Activated CD4-positive, alpha-beta T cell treated with anti-CD3 and anti-CD28 coated beads for 1 hour (primary cell): ENCODE measurements around the gene LRAT.
"Not testable (repeated sequence)": the region's sequence is repeated elsewhere in the genome, so short reads cannot be mapped to it uniquely, and the experiment has no call there.

Source experiments
- DNase-seq: peaks from one replicate; pipeline ENCODE4 v3.0.0-alpha.2; 2020

Gene LRAT

GRCh38 chr4:154743683-154744340, at the start of gene LRAT:
TSS of gene LRAT (plus strand) at chr4:154744000. CDS start at chr4:154744327, 327 bp downstream.
- no peak for DNase-seq

GRCh38 chr4:154707877-154708276, 35.9 kb upstream of the LRAT start:
- no peak for DNase-seq

GRCh38 chr4:154709550-154709949, 34.2 kb upstream of the LRAT start:
- DNase-seq = no peak

- no peak for DNase-seq
These were observed 32.3 kb upstream of the LRAT start for GRCh38 chr4:154711522-154711921.

- DNase-seq = no peak
These were observed 29.3 kb upstream of the LRAT start for GRCh38 chr4:154714339-154715040.

DNA sequence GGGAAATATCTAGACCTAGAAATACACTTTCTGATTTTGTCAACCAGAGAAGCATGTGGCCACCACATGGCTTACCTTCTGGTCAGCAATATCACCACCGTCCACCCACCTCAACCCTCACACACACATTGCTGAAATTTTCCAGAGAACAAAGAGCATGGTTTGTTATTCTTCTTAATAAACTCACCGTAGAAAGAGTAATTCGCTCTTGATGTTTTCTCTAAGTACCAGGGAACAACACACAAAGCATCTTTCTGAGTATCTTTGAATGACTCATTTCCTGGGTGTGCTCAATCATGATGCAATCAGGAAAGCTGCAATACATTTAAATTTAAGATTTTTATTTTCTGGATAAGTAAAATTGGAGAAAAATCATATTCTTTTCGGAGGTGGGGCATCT, 24.7 kb upstream of the LRAT start:
- no peak for DNase-seq

- DNase-seq = no peak
These were observed 23.7 kb upstream of the LRAT start for GRCh38 chr4:154720123-154720522.

DNA sequence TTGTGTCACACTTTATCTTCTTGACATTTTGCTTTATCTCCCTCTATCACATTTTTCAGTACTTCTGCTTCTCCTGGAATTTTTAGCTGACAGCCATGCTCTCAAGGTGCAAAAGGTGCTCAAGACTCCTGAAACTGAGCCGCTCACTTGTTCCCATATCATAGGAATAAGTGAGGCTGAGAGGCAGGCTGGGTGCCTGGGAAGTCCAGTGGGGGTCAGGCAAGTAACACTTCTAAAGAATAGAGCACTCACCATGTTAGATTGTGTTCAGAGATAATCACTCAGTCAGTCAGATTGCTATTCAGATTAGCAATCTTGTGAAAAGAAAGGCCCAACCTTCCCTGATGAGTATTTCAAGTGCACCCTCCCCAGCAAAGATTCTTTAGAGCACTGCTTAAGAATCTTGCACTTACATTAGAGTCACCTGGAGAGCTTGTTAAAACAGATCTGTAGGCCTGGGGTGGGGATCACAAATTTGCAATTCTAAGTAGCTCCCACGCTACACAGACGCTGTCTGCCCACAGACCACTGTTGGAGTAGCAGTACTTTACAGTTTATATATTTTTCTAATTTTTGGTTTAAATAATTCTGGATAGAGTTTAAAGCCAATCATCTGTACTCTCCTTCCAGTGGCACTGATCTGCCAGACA, 23.1 kb upstream of the LRAT start:
- no peak for DNase-seq

GRCh38 chr4:154722262-154722661, 21.5 kb upstream of the LRAT start:
- no peak for DNase-seq

- DNase-seq = not testable (repeated sequence)
These were observed 20.2 kb upstream of the LRAT start for GRCh38 chr4:154723601-154724000.

DNA sequence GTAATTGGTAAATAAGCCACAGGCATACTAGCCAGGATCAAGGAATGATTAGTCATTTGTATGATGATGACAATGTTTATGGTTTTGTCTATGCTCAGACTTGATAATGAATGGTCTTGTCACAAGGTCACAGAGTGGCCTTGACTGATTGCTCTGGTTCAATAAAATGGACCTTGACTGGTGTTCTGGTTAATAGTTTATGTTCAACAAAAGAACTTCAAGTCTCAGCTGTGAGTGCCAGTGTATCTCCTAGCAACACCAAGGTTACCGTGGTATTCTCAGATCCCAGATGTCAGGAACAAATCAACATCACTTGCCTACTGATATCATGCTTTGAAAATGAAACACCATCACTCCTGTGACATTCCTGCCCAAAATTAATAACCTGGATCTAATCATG, 16.3 kb upstream of the LRAT start:
- DNase-seq = no peak

DNA sequence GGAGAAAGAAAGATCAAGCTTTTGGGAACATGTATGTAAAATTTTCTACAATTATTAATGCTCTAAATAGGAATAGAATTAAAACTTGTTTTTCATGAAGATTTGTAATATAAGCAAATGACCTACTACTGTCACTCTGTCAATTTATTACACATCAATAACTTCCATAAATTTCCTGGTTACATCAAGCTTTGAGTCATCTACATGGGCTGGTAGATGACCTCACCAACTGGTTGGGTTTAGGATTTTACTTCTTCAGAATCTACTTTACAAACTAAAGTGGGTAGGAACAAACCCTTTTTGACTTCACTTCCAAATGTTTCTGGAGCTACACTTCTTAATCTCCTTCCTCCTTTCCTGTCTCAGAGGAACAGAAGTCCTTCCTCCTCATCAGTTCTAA, 12.0 kb upstream of the LRAT start:
- DNase-seq = no peak

DNA sequence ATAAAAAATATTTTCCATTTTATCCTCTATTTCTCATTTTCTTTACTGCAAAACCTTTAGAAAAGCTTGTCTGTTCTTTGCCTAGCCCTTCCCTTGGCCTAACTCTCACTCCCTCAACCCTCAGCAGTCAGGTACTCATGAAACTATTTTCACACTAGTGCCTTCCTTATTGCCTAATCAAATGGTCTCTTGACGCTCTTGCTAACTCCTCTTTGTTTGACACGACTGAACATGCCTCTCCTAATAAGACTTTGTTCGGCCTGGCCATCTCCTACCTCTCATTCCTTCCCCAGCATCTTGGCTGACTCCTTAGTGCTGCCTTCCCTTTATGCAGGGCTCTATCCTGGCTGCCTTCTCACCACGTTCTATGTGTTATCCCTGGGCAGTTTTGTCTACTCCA, 11.1 kb upstream of the LRAT start:
- no peak for DNase-seq

DNA sequence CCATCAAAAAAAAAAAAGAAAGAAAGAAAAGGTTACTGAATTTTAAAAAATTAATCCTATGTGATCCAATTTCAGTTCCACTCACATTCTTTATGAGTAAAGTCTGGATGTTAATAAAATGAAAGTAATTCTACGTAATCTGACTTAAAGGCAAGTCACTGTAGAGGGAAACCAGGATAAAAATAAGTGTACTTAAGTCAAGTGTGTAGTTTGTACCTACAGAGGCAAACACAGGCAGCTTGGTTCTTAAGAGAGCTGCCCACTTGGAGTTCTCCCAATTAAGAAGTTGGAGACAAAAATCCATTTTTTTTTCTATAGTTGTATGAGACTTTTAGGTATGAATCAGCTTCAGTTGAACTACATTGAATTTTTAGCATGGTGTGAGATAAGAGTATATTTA, 7.0 kb upstream of the LRAT start:
- no peak for DNase-seq

DNA sequence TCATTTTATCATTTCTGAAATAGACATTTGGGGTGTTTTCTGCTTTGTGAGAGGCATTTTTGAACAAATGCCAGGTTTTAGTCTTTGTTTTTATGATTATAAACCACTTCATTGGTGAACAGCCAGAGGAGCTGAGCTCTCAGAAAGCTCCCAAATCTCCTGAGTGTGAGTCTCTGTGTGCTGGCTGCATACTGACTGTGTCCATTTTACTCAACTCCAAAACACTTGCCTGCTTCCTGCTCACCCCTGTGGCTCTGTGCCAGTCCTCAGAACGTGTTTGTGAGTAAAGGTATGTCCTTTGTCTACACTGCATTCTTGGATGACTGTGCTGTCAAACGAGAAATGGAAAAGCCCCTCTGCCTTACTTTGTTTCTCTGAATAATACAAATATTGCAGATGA, 5.4 kb upstream of the LRAT start:
- DNase-seq = no peak

DNA sequence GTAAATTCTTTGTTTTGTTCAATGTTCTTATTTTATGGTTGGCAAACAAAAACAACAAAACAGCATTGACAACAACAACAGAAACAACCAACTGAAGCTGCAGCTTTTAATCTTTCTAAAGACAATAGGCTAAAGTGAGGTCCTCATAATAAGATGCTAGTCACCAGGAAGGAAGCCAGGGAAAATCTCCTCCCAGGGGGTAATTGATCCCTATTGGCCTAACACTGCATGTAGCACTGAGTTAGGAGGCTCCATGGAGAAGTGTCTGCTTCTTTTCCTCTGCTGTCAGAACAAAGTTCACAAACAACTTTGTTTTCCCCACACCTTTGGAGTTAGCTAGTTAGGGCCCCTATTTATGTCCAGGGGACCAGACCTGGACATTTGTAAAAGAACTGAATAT, 4.7 kb upstream of the LRAT start:
- no peak for DNase-seq

DNA sequence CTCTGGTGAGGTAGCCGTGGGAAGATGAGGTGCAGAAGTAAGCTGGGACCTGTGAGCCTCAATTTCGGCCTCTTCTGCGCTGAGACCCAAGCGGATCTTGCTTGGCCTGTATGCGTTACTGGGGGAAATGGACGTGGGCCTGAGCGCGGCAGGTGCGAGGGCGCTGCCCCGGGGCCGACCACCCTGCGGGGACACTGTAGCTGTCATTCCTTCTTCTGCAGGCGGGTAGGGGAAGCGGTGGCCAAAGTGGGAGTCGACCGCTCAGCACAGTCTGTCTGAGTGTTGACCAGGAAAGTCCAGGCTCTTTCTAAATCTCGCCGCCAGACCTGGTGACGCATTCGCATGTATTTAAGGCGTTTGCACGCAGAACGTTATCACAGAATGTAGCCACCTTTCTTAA, 3.3 kb upstream of the LRAT start:
- no peak for DNase-seq

GRCh38 chr4:154741131-154741665, 2.6 kb upstream of the LRAT start:
- DNase-seq = no peak

GRCh38 chr4:154741922-154742850, 1.6 kb upstream of the LRAT start:
- DNase-seq = no peak

GRCh38 chr4:154744341-154744926, 634 bp downstream of the LRAT start:
- no peak for DNase-seq

DNA sequence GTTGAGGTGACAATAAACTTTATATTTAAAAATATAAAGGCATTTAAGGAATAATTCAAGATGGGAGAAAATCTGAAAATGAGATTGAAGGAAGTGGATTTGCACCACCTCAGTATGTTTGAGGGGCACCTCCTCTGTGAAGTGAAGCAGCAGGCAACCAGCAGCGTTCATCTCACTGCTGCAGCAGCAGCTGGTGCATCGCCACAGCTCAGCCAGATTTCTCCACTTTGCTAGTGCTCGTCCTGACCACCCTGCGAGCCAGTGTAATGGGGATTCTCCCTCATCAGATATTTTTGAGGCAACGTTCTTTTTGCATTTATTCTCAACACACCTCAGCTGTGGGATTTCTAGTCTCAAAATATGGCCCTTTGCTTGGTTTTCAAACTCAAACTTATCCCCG, 13.9 kb downstream of the LRAT start:
- DNase-seq = no peak

DNA sequence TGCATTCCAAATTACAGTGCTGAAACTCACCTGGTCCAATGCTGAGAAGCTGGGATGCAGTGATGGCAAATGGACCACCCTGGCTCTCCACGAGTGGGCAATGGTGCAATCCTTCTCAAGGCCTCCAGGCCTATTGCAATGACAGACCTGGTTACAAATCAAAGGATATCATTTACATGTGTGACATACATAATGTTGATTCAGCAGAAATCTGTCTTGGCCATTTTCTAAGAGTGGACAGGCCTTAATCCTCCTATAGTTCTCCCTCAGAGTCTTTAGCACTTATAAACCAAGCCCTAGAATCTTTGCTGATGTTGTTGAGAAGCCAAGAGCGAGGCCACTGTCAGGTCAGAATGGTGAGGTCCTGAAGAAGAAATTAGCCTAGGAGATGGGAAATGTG, 17.1 kb downstream of the LRAT start:
- no peak for DNase-seq

DNA sequence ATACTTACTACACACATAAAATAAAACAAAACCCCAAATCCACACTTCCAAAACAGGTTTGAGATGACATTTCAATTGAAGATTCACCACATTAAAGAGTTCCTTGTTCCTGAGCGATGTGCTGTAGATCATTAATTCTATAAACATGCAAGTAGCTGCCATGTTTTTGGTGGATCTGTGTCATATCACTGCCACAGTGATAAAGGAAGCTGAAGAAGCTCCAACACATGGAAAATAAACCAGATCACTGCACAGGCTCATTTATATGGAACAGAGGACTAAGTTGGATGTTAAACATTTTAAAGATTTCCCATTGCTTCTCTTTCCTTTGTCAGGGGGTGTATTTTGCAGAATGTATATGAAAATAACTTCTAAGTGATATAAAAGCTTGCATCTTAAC, 34.5 kb downstream of the LRAT start:
- no peak for DNase-seq
